K562 (cell line): ENCODE results near the gene TCEANC2. TPM values are rescaled to one million over a fixed set of nuclear protein-coding genes. Genes with fewer than 3 reads are reported as not detected.
A peak's percentile ranks its signal among the peaks of the same experiment; 100 is the strongest.

Experiments used
- ADNP ChIP-seq: fragments of 200-800 bp; sonication (Bioruptor generic); IDR thresholded peaks from 2 replicates; pipeline ENCODE4 v1.6.1; 2016; ENCODE audit warnings: missing genetic modification characterization, missing compliant biosample characterization
- EP400 ChIP-seq: fragments of 450-650 bp; IDR thresholded peaks from 2 replicates; pipeline ENCODE4 v1.6.1; 2017; ENCODE audit warnings: antibody characterized with exemption, mild to moderate bottlenecking, moderate library complexity
- GATAD2B ChIP-seq: fragments of 450-650 bp; IDR thresholded peaks from 2 replicates; pipeline ENCODE4 v1.6.1; 2017; ENCODE audit warnings: mild to moderate bottlenecking, borderline replicate concordance
- HNRNPH1 ChIP-seq: fragments of 200-400 bp; formaldehyde crosslinking; optimal IDR thresholded peaks from 2 replicates; pipeline ENCODE3; 2017; ENCODE audit warnings: low read depth, mild to moderate bottlenecking, low read length, moderate library complexity
- HSF4 ChIP-seq: fragments of 250-450 bp; sonication (Bioruptor Pico); IDR thresholded peaks from 2 replicates; pipeline ENCODE4 v2.1.2; 2022; ENCODE audit warnings: mild to moderate bottlenecking, moderate library complexity, borderline replicate concordance
- MCM5 ChIP-seq: fragments of 450-650 bp; IDR thresholded peaks from 2 replicates; pipeline ENCODE4 v1.6.1; 2016; ENCODE audit warnings: low read depth
- NR4A1 ChIP-seq, 2 experiments: fragments of 250-450 bp in 1 of 2; fragments of 450-650 bp in 1 of 2; sonication (Bioruptor Pico) in 1 of 2; IDR thresholded peaks; 2 replicates each; pipeline versions ENCODE4 v1.4.0 to v1.6.1; 2016 to 2020; ENCODE audit warnings: mild to moderate bottlenecking in 2 of 2, missing compliant biosample characterization in 1 of 2, missing genetic modification characterization in 1 of 2, moderate library complexity in 1 of 2
- NRF1 ChIP-seq, 2 experiments: fragments of 450-650 bp; IDR thresholded peaks in 1 of 2; conservative IDR thresholded peaks in 1 of 2; 2 replicates each; pipeline ENCODE4 v1.6.1; 2014; ENCODE audit warnings: mild to moderate bottlenecking in 2 of 2
- PHB2 ChIP-seq: fragments of 450-650 bp; IDR thresholded peaks from 2 replicates; pipeline ENCODE4 v1.6.1; 2017; ENCODE audit warnings: low read depth
- SETDB1 ChIP-seq: IDR thresholded peaks from one replicate; pipeline ENCODE4 v1.6.1; 2012; ENCODE audit warnings: low read length, control low read depth, inconsistent platforms
- SRSF3 ChIP-seq: fragments of 200-400 bp; formaldehyde crosslinking; IDR thresholded peaks from 2 replicates; pipeline ENCODE4 v1.6.1; 2016; ENCODE audit warnings: mild to moderate bottlenecking, low read length, moderate library complexity; ENCODE audit not compliant: insufficient read depth
- STAT5B ChIP-seq: fragments of 250-450 bp; sonication (Bioruptor Pico); IDR thresholded peaks from 2 replicates; pipeline ENCODE4 v1.8.0; 2021; ENCODE audit warnings: mild to moderate bottlenecking, inconsistent platforms
- TAF15 ChIP-seq: fragments of 200-400 bp; formaldehyde crosslinking; IDR thresholded peaks from 2 replicates; pipeline ENCODE4 v1.6.1; 2017; ENCODE audit warnings: mild to moderate bottlenecking, low read depth, low read length, moderate library complexity
- TEAD4 ChIP-seq, 2 experiments: sonication (generic) in 1 of 2; formaldehyde crosslinking in 1 of 2; IDR thresholded peaks; 2 replicates each; pipeline versions ENCODE4 v1.6.1 to v1.8.0; 2012 to 2022; ENCODE audit warnings: borderline replicate concordance in 1 of 2, inconsistent platforms in 1 of 2, low read length in 1 of 2, mild to moderate bottlenecking in 1 of 2, missing genetic modification reagents in 1 of 2
- ZBTB17 ChIP-seq: fragments of 450-650 bp; formaldehyde crosslinking; IDR thresholded peaks from 2 replicates; pipeline ENCODE4 v1.4.0; 2020; ENCODE audit warnings: mild to moderate bottlenecking
- polyA plus RNA-seq, 8 experiments: library from polyadenylated mRNA; depleted of rRNA in 4 of 8; stranded (reverse) in 5 of 8; unstranded in 3 of 8; fragments of >200 nt; fragmentation: Nextera tagmentation in 2 of 8; fragmentation: Illumina TruSeq in 1 of 8; extraction: Ambion mirVana in 2 of 8; extraction: Trizol in 1 of 8; gene quantifications; 2 replicates each; pipeline versions ENCODE4 v1.2.1 to v1.2.3, GENCODE V29; 2011 to 2014; ENCODE audit warnings: inconsistent platforms in 1 of 8, missing spikeins in 1 of 8
- total RNA-seq, 7 experiments: library from RNA; depleted of rRNA in 6 of 7; stranded (reverse); fragments of >200 nt in 6 of 7; fragmentation: Illumina TruSeq in 2 of 7; extraction: Trizol in 2 of 7; gene quantifications; 2 replicates each; pipeline versions ENCODE4 v1.2.1 to v1.2.3, GENCODE V29; 2011 to 2021; ENCODE audit warnings: low replicate concordance in 1 of 7
- TF ChIP-seq, protein P1 (sequence below): fragments of 450-650 bp; formaldehyde crosslinking; IDR thresholded peaks from 2 replicates; pipeline ENCODE4 v1.4.0; 2020; ENCODE audit warnings: mild to moderate bottlenecking, moderate library complexity
- TF ChIP-seq, protein P2 (sequence below), 2 experiments: fragments of 200-800 bp in 1 of 2; sonication (Bioruptor generic) in 1 of 2; sonication (generic) in 1 of 2; formaldehyde crosslinking in 1 of 2; IDR thresholded peaks in 1 of 2; conservative IDR thresholded peaks in 1 of 2; 2 replicates each; pipeline versions ENCODE4 v1.5.0 to v1.6.1; 2016 to 2020; ENCODE audit warnings: missing compliant biosample characterization in 1 of 2, missing genetic modification characterization in 1 of 2, missing genetic modification reagents in 1 of 2
- TF ChIP-seq, protein P3 (sequence below): fragments of 450-650 bp; conservative IDR thresholded peaks from 2 replicates; pipeline ENCODE4 v1.6.1; 2016; ENCODE audit warnings: missing genetic modification characterization, low read depth, mild to moderate bottlenecking, control low read depth, missing compliant biosample characterization
- TF ChIP-seq, protein P4 (sequence below): fragments of 450-650 bp; formaldehyde crosslinking; IDR thresholded peaks from 2 replicates; pipeline ENCODE4 v1.4.0; 2020; ENCODE audit warnings: mild to moderate bottlenecking, mixed read lengths
- TF ChIP-seq, protein P5 (sequence below): fragments of 250-450 bp; sonication (Bioruptor Pico); IDR thresholded peaks from 2 replicates; pipeline ENCODE4 v1.8.0; 2021; ENCODE audit warnings: borderline replicate concordance, mild to moderate bottlenecking, moderate library complexity; ENCODE audit not compliant: poor library complexity, severe bottlenecking

Gene TCEANC2
- total and polyA plus RNA-seq, 9 of the 15 experiments (the other 6 are each of a cell fraction or from before 2014, with no cell fraction given), result 3.3 to 10.2 (median 7.0) TPM

DNA sequence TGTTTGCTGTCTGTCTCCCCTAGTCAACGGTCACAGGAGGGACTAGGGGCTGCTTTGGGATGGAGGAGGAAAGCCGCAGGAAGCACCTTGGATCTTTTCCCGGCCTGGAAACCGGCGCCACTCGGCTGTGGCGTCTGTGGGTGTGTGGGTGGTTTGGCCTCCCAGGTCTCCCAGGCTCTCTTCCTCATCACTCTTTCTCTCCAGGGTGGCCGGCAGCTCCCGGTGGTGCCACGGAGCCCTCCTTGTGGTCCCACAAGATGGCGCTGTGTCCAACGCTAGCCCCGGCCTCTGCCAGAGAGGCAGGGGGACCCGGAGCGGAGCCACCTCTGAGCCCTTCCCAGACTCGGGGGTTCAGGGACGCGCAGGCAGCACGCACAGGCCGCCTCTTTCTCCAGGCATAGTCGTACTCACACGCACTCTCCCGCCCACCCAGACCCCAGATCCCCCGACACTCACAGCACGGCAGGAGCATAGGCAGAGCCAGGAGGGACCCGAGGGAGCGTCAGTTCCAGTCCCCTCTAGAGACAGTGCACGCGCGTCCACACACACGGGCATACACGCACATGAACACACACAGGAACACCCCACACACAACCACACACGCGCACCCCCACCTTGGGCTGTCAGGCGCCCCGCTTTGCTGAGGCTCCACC lies 68.2 kb downstream of the TCEANC2 start (continued):
- TF ChIP-seq TAF15 (no peak), NR4A1 (CRISPR knock-in tag; IDR thresholded peaks at IDR 0.05) (no peak), NR4A1 (tag; IDR thresholded peaks at IDR 0.05) (no peak), ADNP (no peak), PHB2 (no peak), HNRNPH1 (no peak), TEAD4 (IDR thresholded peaks at IDR 0.05; ENCODE audit: low read length) (no peak), TEAD4 (CRISPR knock-in tag; IDR thresholded peaks at IDR 0.05; ENCODE audit: borderline replicate concordance) (no peak), SETDB1 (no peak), EP400 (no peak), MCM5 (no peak), SRSF3 (no peak), HSF4 (CRISPR knock-in tag) (no peak), STAT5B (CRISPR knock-in tag) (no peak), NRF1 (conservative IDR thresholded peaks at IDR 0.05 in 1 of 2, IDR thresholded peaks at IDR 0.05 in 1 of 2) (peak in 1 of 2 experiments; percentile 17; a peak in 1 of 4 replicates), GATAD2B (no peak), ZBTB17 (0 out of 2 replicates have a peak, but pooled peaks have one; percentile 47)
- TF ChIP-seq, protein P1, sequence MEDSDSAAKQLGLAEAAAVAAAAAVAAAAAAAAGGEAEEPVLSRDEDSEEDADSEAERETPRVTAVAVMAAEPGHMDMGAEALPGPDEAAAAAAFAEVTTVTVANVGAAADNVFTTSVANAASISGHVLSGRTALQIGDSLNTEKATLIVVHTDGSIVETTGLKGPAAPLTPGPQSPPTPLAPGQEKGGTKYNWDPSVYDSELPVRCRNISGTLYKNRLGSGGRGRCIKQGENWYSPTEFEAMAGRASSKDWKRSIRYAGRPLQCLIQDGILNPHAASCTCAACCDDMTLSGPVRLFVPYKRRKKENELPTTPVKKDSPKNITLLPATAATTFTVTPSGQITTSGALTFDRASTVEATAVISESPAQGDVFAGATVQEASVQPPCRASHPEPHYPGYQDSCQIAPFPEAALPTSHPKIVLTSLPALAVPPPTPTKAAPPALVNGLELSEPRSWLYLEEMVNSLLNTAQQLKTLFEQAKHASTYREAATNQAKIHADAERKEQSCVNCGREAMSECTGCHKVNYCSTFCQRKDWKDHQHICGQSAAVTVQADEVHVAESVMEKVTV, result peak; percentile 77
- TF ChIP-seq, protein P2, sequence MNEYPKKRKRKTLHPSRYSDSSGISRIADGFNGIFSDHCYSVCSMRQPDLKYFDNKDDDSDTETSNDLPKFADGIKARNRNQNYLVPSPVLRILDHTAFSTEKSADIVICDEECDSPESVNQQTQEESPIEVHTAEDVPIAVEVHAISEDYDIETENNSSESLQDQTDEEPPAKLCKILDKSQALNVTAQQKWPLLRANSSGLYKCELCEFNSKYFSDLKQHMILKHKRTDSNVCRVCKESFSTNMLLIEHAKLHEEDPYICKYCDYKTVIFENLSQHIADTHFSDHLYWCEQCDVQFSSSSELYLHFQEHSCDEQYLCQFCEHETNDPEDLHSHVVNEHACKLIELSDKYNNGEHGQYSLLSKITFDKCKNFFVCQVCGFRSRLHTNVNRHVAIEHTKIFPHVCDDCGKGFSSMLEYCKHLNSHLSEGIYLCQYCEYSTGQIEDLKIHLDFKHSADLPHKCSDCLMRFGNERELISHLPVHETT (CRISPR knock-in tag; conservative IDR thresholded peaks at IDR 0.05 in 1 of 2, IDR thresholded peaks at IDR 0.05 in 1 of 2), result no peak
- TF ChIP-seq, protein P3, sequence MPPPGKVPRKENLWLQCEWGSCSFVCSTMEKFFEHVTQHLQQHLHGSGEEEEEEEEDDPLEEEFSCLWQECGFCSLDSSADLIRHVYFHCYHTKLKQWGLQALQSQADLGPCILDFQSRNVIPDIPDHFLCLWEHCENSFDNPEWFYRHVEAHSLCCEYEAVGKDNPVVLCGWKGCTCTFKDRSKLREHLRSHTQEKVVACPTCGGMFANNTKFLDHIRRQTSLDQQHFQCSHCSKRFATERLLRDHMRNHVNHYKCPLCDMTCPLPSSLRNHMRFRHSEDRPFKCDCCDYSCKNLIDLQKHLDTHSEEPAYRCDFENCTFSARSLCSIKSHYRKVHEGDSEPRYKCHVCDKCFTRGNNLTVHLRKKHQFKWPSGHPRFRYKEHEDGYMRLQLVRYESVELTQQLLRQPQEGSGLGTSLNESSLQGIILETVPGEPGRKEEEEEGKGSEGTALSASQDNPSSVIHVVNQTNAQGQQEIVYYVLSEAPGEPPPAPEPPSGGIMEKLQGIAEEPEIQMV (tag), result no peak
- TF ChIP-seq, protein P4, sequence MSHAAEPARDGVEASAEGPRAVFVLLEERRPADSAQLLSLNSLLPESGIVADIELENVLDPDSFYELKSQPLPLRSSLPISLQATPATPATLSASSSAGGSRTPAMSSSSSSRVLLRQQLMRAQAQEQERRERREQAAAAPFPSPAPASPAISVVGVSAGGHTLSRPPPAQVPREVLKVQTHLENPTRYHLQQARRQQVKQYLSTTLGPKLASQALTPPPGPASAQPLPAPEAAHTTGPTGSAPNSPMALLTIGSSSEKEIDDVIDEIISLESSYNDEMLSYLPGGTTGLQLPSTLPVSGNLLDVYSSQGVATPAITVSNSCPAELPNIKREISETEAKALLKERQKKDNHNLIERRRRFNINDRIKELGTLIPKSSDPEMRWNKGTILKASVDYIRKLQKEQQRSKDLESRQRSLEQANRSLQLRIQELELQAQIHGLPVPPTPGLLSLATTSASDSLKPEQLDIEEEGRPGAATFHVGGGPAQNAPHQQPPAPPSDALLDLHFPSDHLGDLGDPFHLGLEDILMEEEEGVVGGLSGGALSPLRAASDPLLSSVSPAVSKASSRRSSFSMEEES (CRISPR knock-in tag), result no peak
- TF ChIP-seq, protein P5, sequence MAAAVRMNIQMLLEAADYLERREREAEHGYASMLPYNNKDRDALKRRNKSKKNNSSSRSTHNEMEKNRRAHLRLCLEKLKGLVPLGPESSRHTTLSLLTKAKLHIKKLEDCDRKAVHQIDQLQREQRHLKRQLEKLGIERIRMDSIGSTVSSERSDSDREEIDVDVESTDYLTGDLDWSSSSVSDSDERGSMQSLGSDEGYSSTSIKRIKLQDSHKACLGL (CRISPR knock-in tag), result no peak
